ENCODE results near the gene HERPUD1. TPM values are rescaled to one million over a fixed set of nuclear protein-coding genes. Genes with fewer than 3 reads are reported as not detected.

The HERPUD1 gene
- total RNA-seq, 1 donor from 2014 or later: 108 TPM

DNA sequence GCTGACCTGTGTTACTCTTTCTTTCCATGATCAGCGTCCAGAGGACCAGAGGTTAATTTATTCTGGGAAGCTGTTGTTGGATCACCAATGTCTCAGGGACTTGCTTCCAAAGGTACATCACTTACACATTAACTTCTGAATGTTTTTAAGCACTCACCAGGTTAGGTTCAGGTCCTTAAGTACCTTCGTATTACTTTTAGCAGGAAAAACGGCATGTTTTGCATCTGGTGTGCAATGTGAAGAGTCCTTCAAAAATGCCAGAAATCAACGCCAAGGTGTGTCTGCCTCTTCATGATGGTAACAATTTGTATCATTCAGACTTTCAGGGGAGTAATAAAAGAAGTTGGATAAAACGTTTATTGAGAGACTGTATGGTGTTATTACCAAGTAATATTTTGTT, 3.3 kb downstream of the HERPUD1 start:
- H3K9me3 ChIP-seq: no peaks in the 10 kb centered on the region
- peaks cover 12 to 17% of the 10 kb centered on the region in 2 donors for H3K4me1 ChIP-seq
- H3K27ac ChIP-seq: no peak overlapping the region
- intact Hi-C loops (cut with DNase I): loop anchor here (10.0 kb wide), 4 partner anchors 370 to 1690 kb away; partner anchors contain the start of genes AMFR, CNOT1 and KATNB1
- TF ChIP-seq, protein P1, sequence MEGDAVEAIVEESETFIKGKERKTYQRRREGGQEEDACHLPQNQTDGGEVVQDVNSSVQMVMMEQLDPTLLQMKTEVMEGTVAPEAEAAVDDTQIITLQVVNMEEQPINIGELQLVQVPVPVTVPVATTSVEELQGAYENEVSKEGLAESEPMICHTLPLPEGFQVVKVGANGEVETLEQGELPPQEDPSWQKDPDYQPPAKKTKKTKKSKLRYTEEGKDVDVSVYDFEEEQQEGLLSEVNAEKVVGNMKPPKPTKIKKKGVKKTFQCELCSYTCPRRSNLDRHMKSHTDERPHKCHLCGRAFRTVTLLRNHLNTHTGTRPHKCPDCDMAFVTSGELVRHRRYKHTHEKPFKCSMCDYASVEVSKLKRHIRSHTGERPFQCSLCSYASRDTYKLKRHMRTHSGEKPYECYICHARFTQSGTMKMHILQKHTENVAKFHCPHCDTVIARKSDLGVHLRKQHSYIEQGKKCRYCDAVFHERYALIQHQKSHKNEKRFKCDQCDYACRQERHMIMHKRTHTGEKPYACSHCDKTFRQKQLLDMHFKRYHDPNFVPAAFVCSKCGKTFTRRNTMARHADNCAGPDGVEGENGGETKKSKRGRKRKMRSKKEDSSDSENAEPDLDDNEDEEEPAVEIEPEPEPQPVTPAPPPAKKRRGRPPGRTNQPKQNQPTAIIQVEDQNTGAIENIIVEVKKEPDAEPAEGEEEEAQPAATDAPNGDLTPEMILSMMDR (IDR thresholded peaks at IDR 0.05): no peak
- no peak for DNase-seq (ENCODE audit: low spot score in 2 of 2)
- peaks cover 43 to 56% of the 10 kb centered on the region in 2 donors for H3K36me3 ChIP-seq
- no peaks in the 10 kb centered on the region for H3K27me3 ChIP-seq
- H3K4me3 ChIP-seq: peak overlapping the region; percentile 99 to 100

DNA sequence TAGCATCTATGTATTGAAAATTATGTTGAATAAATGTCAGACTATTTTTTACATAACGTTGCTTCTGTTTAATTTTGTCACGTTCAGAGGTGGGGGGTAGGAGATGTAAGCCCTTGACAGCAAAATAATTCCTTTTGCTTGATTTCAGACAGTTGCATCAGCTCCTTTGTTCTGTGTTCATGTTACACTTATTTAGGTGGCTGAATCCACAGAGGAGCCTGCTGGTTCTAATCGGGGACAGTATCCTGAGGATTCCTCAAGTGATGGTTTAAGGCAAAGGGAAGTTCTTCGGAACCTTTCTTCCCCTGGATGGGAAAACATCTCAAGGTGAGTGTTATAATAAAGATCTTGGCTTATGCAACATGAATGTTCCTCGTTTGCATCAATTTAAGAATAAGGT, 4.5 kb downstream of the HERPUD1 start:
- Histone ChIP-seq H3K4me3 (peak overlapping the region in 1 of 2 donors; percentile 19), H3K9me3 (no peaks in the 10 kb centered on the region), H3K27ac (no peak overlapping the region), H3K4me1 (peaks cover 9 to 12% of the 10 kb centered on the region in 2 donors), H3K27me3 (no peaks in the 10 kb centered on the region), H3K36me3 (peaks cover 54 to 68% of the 10 kb centered on the region in 2 donors)
- intact Hi-C loops (cut with DNase I): loop anchor here (10.0 kb wide), 4 partner anchors 368 to 1688 kb away; partner anchors contain the start of genes AMFR, CNOT1 and KATNB1
- TF ChIP-seq, protein P1 (IDR thresholded peaks at IDR 0.05): no peak
- DNase-seq (ENCODE audit: low spot score in 2 of 2): no peak

DNA sequence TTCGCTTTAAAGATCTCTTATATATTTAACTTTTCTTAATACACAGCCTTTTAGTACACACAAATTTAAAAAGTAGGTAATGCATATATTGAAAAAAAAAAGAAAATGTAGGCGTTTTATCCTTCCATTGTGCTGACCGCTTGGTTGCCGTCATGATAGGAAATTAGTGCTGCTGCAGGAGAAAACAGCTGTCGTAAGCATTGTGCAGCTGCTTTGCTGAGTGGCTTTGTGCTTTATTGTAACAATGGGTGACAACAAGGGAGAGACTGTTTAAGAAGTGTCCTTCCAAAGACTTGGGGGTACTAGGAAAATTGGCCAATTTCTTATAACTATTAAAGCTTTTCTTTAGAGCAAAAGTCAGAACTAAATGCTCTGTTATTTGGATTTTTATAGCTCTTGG, 5.0 kb downstream of the HERPUD1 start:
- Histone ChIP-seq H3K9me3 (no peaks in the 10 kb centered on the region), H3K27ac (no peak overlapping the region), H3K27me3 (no peaks in the 10 kb centered on the region), H3K4me1 (peaks cover 8 to 11% of the 10 kb centered on the region in 2 donors), H3K36me3 (peaks cover 58 to 72% of the 10 kb centered on the region in 2 donors), H3K4me3 (no peak overlapping the region)
- no peak for DNase-seq (ENCODE audit: low spot score in 2 of 2)
- TF ChIP-seq, protein P1 (IDR thresholded peaks at IDR 0.05): no peak
- intact Hi-C loops (cut with DNase I): loop anchor here (10.0 kb wide), 4 partner anchors 368 to 1688 kb away; partner anchors contain the start of genes AMFR, CNOT1 and KATNB1

DNA sequence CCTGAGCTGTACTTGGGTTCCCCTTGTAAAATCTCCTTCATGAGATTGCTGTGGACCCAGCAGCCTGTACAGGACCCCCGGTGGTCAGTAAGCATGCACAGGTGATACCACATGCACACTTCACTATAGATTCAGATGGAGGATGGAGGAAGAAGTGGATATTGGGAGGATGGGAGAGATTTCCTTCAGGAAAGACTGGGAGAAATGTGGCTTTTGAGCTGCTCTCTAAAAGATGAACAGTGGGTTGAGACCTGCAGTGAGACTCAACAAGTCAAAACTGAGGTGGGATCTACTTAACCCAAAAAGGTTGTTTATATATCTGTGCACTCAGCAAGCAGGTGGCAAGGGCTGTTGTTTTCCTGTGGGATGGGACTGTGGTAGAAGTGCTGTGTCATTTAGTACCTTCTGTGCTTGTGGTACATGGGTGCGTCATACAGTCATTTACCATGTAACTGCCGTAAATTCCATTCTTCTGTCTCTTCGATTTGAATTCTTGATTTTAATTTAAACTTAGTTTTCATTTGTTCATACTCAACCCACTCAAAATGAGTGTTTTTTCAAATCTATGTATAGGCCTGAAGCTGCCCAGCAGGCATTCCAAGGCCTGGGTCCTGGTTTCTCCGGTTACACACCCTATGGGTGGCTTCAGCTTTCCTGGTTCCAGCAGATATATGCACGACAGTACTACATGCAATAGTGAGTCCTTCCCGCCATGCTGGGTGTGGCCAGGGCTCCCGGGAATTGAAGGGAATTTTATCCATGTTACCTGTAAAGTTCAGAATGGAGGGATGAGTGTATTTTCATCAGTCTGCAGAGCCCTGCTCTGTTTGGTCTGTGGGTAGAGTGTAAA, 6.9 kb downstream of the HERPUD1 start:
- Histone ChIP-seq H3K27me3 (no peaks in the 10 kb centered on the region), H3K27ac (no peak overlapping the region), H3K4me3 (no peak overlapping the region), H3K4me1 (peaks cover 7 to 11% of the 10 kb centered on the region in 2 donors), H3K36me3 (peaks cover 78 to 92% of the 10 kb centered on the region in 2 donors), H3K9me3 (no peaks in the 10 kb centered on the region)
- TF ChIP-seq, protein P1 (IDR thresholded peaks at IDR 0.05): no peak
- DNase-seq (ENCODE audit: low spot score in 2 of 2): no peak
- intact Hi-C loops (cut with DNase I): loop anchor here (10.0 kb wide), 4 partner anchors 366 to 1686 kb away; partner anchors contain the start of genes AMFR, CNOT1 and KATNB1

DNA sequence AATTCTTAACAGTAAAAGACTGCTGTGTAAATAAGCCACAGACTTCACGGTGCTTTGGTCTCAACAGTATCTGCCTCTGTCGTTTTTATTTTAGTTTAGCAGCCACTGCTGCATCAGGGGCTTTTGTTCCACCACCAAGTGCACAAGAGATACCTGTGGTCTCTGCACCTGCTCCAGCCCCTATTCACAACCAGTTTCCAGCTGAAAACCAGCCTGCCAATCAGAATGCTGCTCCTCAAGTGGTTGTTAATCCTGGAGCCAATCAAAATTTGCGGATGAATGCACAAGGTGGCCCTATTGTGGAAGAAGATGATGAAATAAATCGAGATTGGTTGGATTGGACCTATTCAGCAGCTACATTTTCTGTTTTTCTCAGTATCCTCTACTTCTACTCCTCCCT, 7.9 kb downstream of the HERPUD1 start:
- H3K27me3 ChIP-seq: no peaks in the 10 kb centered on the region
- no peak for DNase-seq (ENCODE audit: low spot score in 2 of 2)
- intact Hi-C loops (cut with DNase I): loop anchor here (10.0 kb wide), 4 partner anchors 365 to 1685 kb away; partner anchors contain the start of genes AMFR, CNOT1 and KATNB1
- H3K36me3 ChIP-seq: peaks cover 87 to 99% of the 10 kb centered on the region in 2 donors
- no peak overlapping the region for H3K4me3 ChIP-seq
- H3K27ac ChIP-seq: no peak overlapping the region
- TF ChIP-seq, protein P1 (IDR thresholded peaks at IDR 0.05): no peak
- H3K9me3 ChIP-seq: no peaks in the 10 kb centered on the region
- H3K4me1 ChIP-seq: peaks cover 2 to 10% of the 10 kb centered on the region in 2 donors

Data from ascending aorta (tissue), 2 donors.